Mesenteric fat pad (tissue), 1 donor: ENCODE measurements around the gene DPP10. TPM values are rescaled to one million over a fixed set of nuclear protein-coding genes. Genes with fewer than 3 reads are reported as not detected.
"Not testable (repeated sequence)": the region's sequence is repeated elsewhere in the genome, so short reads cannot be mapped to it uniquely, and the experiment has no call there.

Source experiments
- DNase-seq: peaks from one replicate; pipeline ENCODE4 v3.0.0-alpha.2; 2020; ENCODE audit warnings: low spot score
- total RNA-seq: library from RNA; stranded (reverse); fragmentation: NEBNext Ultra II Directional; extraction: Animal tissue kit (Norgen Biotek cat#: 25700); gene quantifications from one replicate; pipeline ENCODE4 v1.2.1, GENCODE V29; 2021
- donor health status: DM: yes; HTN: yes; CAD: no.

The DPP10 gene
- total RNA-seq, 1 donor from 2014 or later, result not detected

- DNase-seq, result no peak
Measured at GRCh38 chr2:115389898-115390565, 947.6 kb downstream of the DPP10 start.

DNA sequence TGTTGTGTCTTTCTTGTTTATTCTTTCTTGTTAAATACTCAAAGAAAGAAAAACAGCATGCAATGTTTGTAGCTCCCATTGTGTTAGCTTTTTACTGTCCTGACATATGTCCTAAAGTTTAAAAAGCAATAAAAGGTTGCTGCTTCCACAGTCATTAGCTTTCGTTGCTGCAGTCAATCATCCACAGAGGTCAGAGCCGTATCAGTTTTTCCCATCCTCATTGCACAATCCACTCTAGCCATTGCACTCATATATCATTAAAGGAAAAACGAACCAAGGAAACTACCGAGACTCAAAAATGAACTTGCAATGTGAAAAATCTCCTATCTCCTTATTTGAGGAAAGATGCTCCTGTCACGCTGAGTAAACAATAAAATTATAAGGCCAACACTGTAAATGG lies 954.1 kb downstream of the DPP10 start:
- DNase-seq, result no peak

DNA sequence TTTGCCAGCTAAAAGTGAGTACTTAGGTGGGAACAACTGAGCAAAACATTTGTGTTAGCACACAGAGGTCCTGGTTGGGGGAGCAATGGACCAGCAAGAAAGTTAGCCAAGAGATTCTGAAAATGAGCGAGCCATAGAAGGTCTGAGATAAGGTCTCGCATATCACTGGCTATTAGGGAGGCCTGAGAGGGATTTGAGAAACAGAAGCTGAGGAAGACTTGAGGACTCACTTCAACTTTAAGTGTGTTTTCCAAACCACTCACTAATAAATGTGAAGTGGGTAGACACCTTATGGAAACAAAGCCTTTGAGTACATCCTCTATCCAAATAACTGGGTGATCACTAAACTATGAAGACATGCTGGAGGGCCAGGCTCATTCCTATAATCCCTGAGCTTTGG lies 958.5 kb downstream of the DPP10 start:
- no peak for DNase-seq

DNA sequence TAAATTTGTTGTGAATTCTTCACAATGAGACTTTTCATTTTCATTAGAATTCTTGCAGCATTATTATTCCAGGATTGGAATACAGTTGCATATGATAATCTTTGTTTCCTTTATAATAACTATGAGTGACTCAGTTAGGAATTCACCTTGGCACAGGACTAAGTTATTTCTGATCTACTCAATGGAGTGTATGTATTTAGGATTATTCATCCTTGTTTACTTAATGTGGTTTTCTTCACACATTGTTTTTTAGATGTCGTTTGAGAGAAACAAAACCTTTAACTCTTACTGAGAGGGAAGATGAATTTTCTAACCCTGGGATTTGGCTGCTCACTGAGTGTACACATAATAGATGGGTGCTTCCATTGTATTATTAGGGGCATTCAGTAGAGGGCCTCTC lies 970.1 kb downstream of the DPP10 start:
- no peak for DNase-seq

GRCh38 chr2:115413791-115414190 lies 971.4 kb downstream of the DPP10 start:
- no peak for DNase-seq

DNA sequence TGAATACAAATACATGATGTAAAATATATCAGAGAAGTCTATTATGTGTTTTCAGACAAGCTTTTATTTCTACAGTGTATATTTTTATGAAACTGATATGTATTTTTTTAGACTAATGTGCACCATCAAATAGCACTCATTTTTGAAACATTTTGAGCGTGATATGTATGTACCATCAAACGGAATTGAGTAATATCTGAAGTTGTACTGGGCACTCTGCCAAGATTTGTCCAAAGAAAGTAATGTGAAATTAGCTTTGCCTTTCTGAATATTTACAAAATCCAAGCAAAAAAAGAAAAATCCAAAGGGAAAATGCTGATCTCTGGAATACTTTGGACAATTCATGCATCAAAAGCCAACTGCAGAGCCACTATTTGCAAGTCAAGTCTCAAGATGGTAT lies 972.0 kb downstream of the DPP10 start:
- DNase-seq, result no peak

DNA sequence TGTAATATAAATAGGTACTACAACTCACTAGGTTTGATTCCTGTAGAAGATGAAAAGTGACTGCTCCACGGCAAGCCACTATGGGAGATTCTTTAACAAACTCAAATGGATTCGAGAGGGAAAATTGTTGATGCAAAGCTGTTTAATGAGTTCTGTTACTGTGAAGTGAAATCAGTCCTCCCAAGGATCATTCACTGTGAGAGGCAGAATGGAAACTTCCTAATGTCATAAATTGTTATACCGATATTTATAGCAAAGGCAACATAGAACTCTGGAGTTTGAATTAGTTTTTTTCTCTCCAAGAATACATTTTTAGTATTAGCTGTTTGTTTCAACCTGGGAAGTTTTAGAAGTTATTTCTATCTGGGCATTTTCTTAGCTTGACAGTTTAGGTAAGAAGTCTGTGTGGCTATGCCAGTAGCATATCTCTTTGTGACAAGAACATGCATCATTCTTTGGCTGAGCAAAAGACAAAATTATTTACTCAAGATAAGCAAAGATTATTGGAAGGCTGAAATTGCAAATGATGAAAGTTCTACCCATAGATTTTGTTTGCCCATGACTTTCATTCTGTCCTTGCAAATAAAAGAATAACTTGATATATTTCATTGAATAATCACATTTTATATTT lies 979.7 kb downstream of the DPP10 start:
- DNase-seq, result no peak

GRCh38 chr2:115427436-115427835 lies 985.0 kb downstream of the DPP10 start:
- no peak for DNase-seq

GRCh38 chr2:115440746-115441145 lies 998.3 kb downstream of the DPP10 start:
- DNase-seq, result not testable (repeated sequence)

DNA sequence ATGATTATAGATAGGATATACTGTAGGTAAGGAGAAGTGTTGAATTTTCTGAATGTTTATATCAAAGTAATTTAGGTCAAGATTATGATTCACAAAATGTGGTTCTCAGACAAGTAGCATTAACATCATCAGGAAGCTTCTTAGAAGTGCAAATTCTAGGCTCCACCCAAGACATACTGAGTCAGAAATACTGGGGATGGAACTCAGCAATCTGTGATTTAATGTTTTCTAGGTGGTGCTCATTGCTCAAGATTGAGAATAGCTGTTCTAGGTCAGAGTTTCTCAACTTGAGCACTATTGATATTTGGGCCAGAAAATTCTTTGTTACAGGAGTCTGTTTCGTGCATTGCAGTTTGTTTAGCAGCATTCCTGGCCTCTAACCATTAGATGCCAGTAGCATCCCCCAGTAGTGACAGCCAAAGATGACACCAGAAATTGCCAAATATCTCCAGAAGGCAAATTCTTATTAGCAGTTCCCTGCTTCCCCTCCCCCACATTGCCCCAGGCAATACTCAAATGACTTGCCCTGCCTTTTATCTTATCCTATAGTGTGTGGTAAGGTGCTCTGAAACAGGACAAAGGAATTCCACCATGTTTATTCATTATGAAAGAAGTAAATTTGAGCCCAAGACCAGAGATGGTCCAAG lies 1001.2 kb downstream of the DPP10 start:
- DNase-seq, result no peak

GRCh38 chr2:115460008-115460407 lies 1017.6 kb downstream of the DPP10 start:
- DNase-seq, result no peak

DNA sequence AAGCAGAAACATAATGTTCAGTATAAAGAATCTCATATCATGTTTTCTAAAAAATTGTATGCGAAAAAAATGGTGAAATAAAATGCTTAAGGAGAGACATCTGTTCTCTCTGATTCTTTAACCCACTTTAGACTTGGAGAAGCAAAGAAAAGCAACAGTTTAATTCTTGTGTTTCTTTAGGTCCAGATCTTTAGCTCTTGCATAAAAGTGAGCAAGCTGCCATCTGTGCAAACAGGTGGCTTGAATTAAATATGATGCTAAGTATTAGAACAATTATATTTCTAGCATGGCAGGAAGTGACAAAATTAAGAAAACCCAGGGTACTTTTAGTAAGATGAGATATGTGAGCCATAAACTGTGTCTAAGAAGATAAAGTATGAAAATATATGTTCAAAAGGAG lies 1038.3 kb downstream of the DPP10 start:
- no peak for DNase-seq

GRCh38 chr2:115481842-115482241 lies 1039.4 kb downstream of the DPP10 start:
- no peak for DNase-seq

- no peak for DNase-seq
Measured at GRCh38 chr2:115483666-115484065, 1041.2 kb downstream of the DPP10 start.

DNA sequence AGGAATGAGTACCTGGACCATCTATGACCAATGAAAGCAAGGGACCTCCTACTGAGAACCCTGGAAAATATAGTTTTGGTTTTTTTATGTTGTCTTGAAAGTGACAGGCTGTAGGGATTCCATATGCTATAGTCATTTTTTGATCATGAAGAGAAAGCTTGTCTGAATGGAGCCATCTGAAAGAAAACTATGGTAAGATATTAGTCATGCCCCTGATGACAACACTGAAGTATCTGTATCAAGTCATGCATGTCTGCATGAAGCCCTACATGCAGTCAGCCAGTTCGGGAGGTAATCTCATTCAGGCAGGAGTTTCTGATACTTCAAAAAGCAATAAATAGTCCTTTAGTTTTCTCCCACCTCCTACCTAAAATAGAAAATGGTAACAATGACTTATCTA lies 1042.0 kb downstream of the DPP10 start:
- DNase-seq, result no peak

- no peak for DNase-seq
Measured at GRCh38 chr2:115484983-115485382, 1042.5 kb downstream of the DPP10 start.

GRCh38 chr2:115491186-115491793 lies 1048.8 kb downstream of the DPP10 start:
- no peak for DNase-seq

- DNase-seq, result no peak
Measured at GRCh38 chr2:115505331-115505730, 1062.9 kb downstream of the DPP10 start.

DNA sequence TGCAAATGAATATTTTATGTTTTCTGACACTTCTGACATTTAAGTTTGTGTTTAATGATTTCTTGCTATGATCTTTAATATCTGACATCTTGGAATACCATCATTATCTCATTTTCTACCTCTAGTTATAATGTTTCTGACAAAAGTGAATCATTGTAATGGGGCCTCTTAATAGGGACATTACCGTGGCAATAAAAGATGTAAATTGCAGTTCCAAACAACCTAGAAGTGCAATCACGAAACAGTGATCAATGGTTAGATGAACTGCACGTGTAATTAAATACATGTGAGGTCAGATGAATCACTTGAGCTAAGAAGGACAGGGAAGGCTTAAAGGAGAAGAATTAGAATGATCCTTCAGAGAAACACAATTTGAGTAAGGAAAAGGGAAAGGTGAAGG lies 1078.3 kb downstream of the DPP10 start:
- DNase-seq, result no peak

DNA sequence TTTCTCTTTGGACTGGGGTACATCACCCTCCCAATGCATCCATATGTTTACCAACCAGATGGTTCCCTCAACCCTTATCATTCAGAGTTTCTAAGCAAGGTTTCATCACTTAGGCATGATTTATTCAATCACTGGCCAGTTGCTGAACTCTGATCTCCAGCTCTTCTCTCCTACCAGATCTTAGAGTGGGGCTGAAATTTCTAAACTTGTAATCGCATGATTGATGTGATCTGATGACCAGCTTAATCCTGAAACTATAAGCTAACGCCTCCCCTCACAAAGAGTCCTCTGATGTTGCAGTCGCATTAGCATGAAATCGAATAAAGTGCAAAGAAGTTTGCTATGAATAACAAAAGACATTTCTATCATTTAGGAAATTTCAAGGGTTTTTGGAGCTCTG lies 1082.0 kb downstream of the DPP10 start:
- no peak for DNase-seq

- no peak for DNase-seq
Measured at GRCh38 chr2:115529627-115530026, 1087.2 kb downstream of the DPP10 start.

DNA sequence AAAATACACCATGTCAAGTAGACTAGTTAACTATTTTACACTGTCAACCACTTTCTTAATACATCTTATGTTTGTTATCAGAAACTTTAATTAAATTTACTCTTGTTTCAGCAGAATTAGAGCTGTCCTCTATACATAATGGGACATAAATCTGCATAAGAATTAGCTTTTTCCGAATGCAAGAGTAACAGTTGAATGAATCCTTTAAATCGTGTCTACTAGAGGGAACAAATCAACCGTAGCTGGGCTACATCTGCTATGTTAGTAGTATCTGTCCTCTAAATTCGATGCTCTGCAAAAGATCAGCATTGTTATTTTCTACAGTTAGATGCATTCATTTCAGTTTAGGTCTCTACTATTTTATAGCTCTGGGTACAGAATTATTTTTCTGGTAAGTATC lies 1090.6 kb downstream of the DPP10 start:
- DNase-seq, result no peak
